ENCODE results near the gene WBP2. TPM values are rescaled to one million over a fixed set of nuclear protein-coding genes. Genes with fewer than 3 reads are reported as not detected.

The WBP2 gene
- total RNA-seq, 2 experiments from 2014 or later: 29.9 to 117 TPM

DNA sequence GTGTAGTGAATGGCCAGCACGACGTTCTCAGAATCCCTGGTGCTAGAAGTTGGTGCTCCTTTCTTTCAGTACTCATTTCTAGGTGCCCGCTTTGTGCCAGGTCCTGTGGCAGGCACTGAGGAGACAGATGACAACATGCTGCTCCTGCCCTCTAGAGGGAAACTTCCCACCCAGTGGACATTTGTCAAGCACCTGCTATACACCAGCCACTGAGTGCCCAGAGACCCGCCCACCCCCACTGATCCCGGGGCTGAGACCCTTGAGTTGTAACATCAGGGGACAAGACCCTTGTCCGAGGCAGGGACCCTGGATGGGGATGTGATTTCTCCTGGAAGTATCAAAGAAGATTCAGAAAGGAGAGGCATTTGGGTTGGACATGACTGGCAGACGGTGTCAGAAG is 36.0 kb downstream of the WBP2 start:
- TF ChIP-seq, protein P1, sequence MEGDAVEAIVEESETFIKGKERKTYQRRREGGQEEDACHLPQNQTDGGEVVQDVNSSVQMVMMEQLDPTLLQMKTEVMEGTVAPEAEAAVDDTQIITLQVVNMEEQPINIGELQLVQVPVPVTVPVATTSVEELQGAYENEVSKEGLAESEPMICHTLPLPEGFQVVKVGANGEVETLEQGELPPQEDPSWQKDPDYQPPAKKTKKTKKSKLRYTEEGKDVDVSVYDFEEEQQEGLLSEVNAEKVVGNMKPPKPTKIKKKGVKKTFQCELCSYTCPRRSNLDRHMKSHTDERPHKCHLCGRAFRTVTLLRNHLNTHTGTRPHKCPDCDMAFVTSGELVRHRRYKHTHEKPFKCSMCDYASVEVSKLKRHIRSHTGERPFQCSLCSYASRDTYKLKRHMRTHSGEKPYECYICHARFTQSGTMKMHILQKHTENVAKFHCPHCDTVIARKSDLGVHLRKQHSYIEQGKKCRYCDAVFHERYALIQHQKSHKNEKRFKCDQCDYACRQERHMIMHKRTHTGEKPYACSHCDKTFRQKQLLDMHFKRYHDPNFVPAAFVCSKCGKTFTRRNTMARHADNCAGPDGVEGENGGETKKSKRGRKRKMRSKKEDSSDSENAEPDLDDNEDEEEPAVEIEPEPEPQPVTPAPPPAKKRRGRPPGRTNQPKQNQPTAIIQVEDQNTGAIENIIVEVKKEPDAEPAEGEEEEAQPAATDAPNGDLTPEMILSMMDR (conservative IDR thresholded peaks at IDR 0.05; ENCODE audit: low read length): no peak
- no peak for TF ChIP-seq EZH2phosphoT487 (IDR thresholded peaks at IDR 0.05; ENCODE audit: borderline replicate concordance, low read depth, low read length)
- Histone ChIP-seq H3K4me1 (ENCODE audit: insufficient read depth, low read length, poor library complexity, severe bottlenecking) (peaks cover 6% of the 10 kb centered on the region), H3K36me3 (ENCODE audit: insufficient read depth, low read length) (peaks cover 95% of the 10 kb centered on the region), H3K4me3 (ENCODE audit: low read depth, low read length, poor library complexity, severe bottlenecking) (no peak overlapping the region), H3K9me2 (ENCODE audit: insufficient read depth, low read length) (no peaks in the 10 kb centered on the region), H3K9me3 (ENCODE audit: low read length) (no peaks in the 10 kb centered on the region), H3K4me2 (ENCODE audit: low read length) (no peak overlapping the region), H4K20me1 (ENCODE audit: insufficient read depth, low read length) (no peaks in the 10 kb centered on the region), H3K27ac (ENCODE audit: low read depth, low read length, poor library complexity, severe bottlenecking) (no peak overlapping the region), H3K79me2 (ENCODE audit: insufficient read depth, low read depth, low read length) (no peaks in the 10 kb centered on the region), H2AFZ (ENCODE audit: low read length) (no peak overlapping the region)
- POLR2A ChIA-PET: no interaction called here
- BruUV-seq (replicated peaks): no TSS peak
- DNase-seq (ENCODE audit: low spot score): no peak
- intact Hi-C loops (cut with micrococcal nuclease; ENCODE audit: unreplicated experiment): no loop called here
- CTCF ChIA-PET (ENCODE audit: unreplicated experiment): no interaction called here

DNA sequence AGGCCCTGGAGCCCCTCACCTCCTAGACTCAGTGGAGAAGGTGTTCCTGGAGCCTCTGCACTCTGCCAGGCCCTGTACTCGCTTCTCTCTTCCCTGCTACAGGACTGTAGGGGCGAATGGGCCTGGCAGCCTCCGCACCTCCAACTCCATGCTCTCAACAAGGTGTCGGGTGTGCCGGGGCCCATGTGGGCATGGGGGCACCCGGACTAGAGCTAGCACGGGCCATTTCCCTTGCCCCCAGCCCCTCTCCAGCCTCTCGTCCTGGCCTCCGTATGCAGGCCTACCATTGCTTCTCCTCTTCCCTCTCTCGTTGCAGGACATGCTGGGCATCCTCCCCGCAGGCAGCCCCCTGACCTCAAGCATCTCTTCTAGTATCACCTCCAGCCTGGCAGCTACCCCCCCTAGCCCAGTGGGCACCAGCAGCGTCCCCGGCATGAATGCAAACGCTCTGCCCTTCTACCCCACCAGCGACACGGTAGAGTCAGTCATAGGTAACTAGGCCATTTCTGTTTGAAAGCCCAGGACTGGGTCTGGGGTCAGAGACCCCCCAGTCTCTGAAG is 36.7 kb downstream of the WBP2 start:
- peaks cover 6% of the 10 kb centered on the region for H3K4me1 ChIP-seq (ENCODE audit: insufficient read depth, low read length, poor library complexity, severe bottlenecking)
- CTCF ChIA-PET (ENCODE audit: unreplicated experiment): no interaction called here
- TF ChIP-seq, protein P1 (conservative IDR thresholded peaks at IDR 0.05; ENCODE audit: low read length): no peak
- no peak for TF ChIP-seq EZH2phosphoT487 (IDR thresholded peaks at IDR 0.05; ENCODE audit: borderline replicate concordance, low read depth, low read length)
- H3K9me3 ChIP-seq (ENCODE audit: low read length): no peaks in the 10 kb centered on the region
- no peaks in the 10 kb centered on the region for H3K79me2 ChIP-seq (ENCODE audit: insufficient read depth, low read depth, low read length)
- no peak overlapping the region for H3K4me3 ChIP-seq (ENCODE audit: low read depth, low read length, poor library complexity, severe bottlenecking)
- H4K20me1 ChIP-seq (ENCODE audit: insufficient read depth, low read length): no peaks in the 10 kb centered on the region
- intact Hi-C loops (cut with micrococcal nuclease; ENCODE audit: unreplicated experiment): no loop called here
- no peak overlapping the region for H3K27ac ChIP-seq (ENCODE audit: low read depth, low read length, poor library complexity, severe bottlenecking)
- H3K9me2 ChIP-seq (ENCODE audit: insufficient read depth, low read length): no peaks in the 10 kb centered on the region
- POLR2A ChIA-PET: no interaction called here
- peaks cover 95% of the 10 kb centered on the region for H3K36me3 ChIP-seq (ENCODE audit: insufficient read depth, low read length)
- no peak for DNase-seq (ENCODE audit: low spot score)
- no peak overlapping the region for H2AFZ ChIP-seq (ENCODE audit: low read length)
- H3K4me2 ChIP-seq (ENCODE audit: low read length): no peak overlapping the region
- no TSS peak for BruUV-seq (replicated peaks)

DNA sequence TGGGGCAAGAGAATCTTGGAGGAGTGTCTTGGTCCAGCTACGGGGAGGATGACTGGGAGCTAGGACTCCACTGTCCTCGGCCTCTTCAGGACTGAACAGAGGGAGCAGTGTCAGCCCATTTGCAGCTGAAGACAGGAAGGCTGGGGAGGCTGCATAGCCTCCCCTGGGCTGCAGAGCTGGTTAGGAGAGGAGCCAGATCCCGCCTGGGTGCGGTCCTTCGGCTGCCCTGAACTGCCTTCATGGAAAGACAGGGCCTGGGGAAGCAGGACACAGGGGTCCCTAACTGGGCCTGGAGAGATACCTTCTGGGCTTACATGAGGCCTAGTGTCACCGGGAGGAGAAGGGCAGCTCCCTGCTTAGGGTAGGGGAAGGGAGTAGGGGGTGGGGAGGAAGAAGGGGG is 37.6 kb downstream of the WBP2 start:
- Histone ChIP-seq H4K20me1 (ENCODE audit: insufficient read depth, low read length) (no peaks in the 10 kb centered on the region), H3K4me3 (ENCODE audit: low read depth, low read length, poor library complexity, severe bottlenecking) (no peak overlapping the region), H3K9me3 (ENCODE audit: low read length) (no peaks in the 10 kb centered on the region), H2AFZ (ENCODE audit: low read length) (no peak overlapping the region), H3K4me1 (ENCODE audit: insufficient read depth, low read length, poor library complexity, severe bottlenecking) (peaks cover 6% of the 10 kb centered on the region), H3K4me2 (ENCODE audit: low read length) (no peak overlapping the region), H3K79me2 (ENCODE audit: insufficient read depth, low read depth, low read length) (no peaks in the 10 kb centered on the region), H3K9me2 (ENCODE audit: insufficient read depth, low read length) (no peaks in the 10 kb centered on the region), H3K27ac (ENCODE audit: low read depth, low read length, poor library complexity, severe bottlenecking) (no peak overlapping the region), H3K36me3 (ENCODE audit: insufficient read depth, low read length) (peaks cover 96% of the 10 kb centered on the region)
- TF ChIP-seq EZH2phosphoT487 (IDR thresholded peaks at IDR 0.05; ENCODE audit: borderline replicate concordance, low read depth, low read length): no peak
- TF ChIP-seq, protein P1 (conservative IDR thresholded peaks at IDR 0.05; ENCODE audit: low read length): no peak
- intact Hi-C loops (cut with micrococcal nuclease; ENCODE audit: unreplicated experiment): no loop called here
- no peak for DNase-seq (ENCODE audit: low spot score)
- no TSS peak for BruUV-seq (replicated peaks)
- POLR2A ChIA-PET: no interaction called here
- CTCF ChIA-PET (ENCODE audit: unreplicated experiment): no interaction called here

All from OCI-LY7 (cell line).